PC-9 (cell line): Measurements from ENCODE around the gene LTK.

Source experiments
- CTCF ChIP-seq: fragments of 200-600 bp; sonication (generic); conservative IDR thresholded peaks from 2 replicates; pipeline ENCODE4 v1.6.1; 2017; ENCODE audit warnings: mixed run types, antibody characterized with exemption, mild to moderate bottlenecking, moderate library complexity
- EZH2 ChIP-seq: fragments of 200-600 bp; sonication (generic); IDR thresholded peaks from 2 replicates; pipeline ENCODE4 v1.8.0; 2017; ENCODE audit warnings: antibody characterized with exemption, low read depth

- TF ChIP-seq EZH2 (no peak), CTCF (no peak)
Observed at GRCh38 chr15:41491889-41492288, 21.7 kb downstream of the LTK start.
